ENCODE data around the gene INSIG1.

The INSIG1 gene

GRCh38 chr7:155338632-155339320, 41.1 kb downstream of the INSIG1 start:
- Histone ChIP-seq H3K4me1 (ENCODE audit: insufficient read depth, low read length) (peaks cover 52% of the 10 kb centered on the region), H3K36me3 (ENCODE audit: insufficient read depth, low read length) (no peaks in the 10 kb centered on the region), H4K20me1 (ENCODE audit: insufficient read depth, low read length) (peaks cover 7% of the 10 kb centered on the region; the same call in 1 of the 2 replicates), H3K27me3 (ENCODE audit: insufficient read depth, low read length, poor library complexity) (no peaks in the 10 kb centered on the region), H3K79me2 (ENCODE audit: insufficient read depth, low read length) (no peaks in the 10 kb centered on the region), H3K9me3 (ENCODE audit: insufficient read depth, low read length, severe bottlenecking) (peaks cover 5% of the 10 kb centered on the region), H3K4me2 (ENCODE audit: insufficient read depth, low read length) (peak overlapping the region; percentile 65), H2AFZ (ENCODE audit: low read depth, low read length) (peak overlapping the region; percentile 45), H3K9ac (ENCODE audit: low read depth, low read length) (peak overlapping the region; percentile 43), H3K27ac (ENCODE audit: low read length) (peak overlapping the region; percentile 90), H3K4me3 (ENCODE audit: low read depth in 1 of 2, low read length in 2 of 2) (peak overlapping the region in 1 of 2 experiments; percentile 23; a peak in 2 of 4 replicates)
- TF ChIP-seq EZH2 (IDR thresholded peaks at IDR 0.05; ENCODE audit: borderline replicate concordance, low read depth, low read length, severe bottlenecking) (no peak), CTCF (IDR thresholded peaks at IDR 0.05; ENCODE audit: borderline replicate concordance, extremely low read depth, low read length, poor library complexity, severe bottlenecking) (peak; percentile 41)
- DNase-seq (peak; percentile 87), ATAC-seq (ENCODE audit: insufficient read depth, low read depth) (peak; percentile 88)

GRCh38 chr7:155339474-155339873, 41.8 kb downstream of the INSIG1 start:
- H3K4me2 ChIP-seq (ENCODE audit: insufficient read depth, low read length), result peak overlapping the region; percentile 65
- no peak for TF ChIP-seq EZH2 (IDR thresholded peaks at IDR 0.05; ENCODE audit: borderline replicate concordance, low read depth, low read length, severe bottlenecking)
- TF ChIP-seq CTCF (IDR thresholded peaks at IDR 0.05; ENCODE audit: borderline replicate concordance, extremely low read depth, low read length, poor library complexity, severe bottlenecking), result no peak
- peaks cover 49% of the 10 kb centered on the region for H3K4me1 ChIP-seq (ENCODE audit: insufficient read depth, low read length)
- no peaks in the 10 kb centered on the region for H3K36me3 ChIP-seq (ENCODE audit: insufficient read depth, low read length)
- ATAC-seq (ENCODE audit: insufficient read depth, low read depth) (peak; percentile 41), DNase-seq (no peak)
- H3K27ac ChIP-seq (ENCODE audit: low read length), result peak overlapping the region; percentile 90
- H4K20me1 ChIP-seq (ENCODE audit: insufficient read depth, low read length), result peaks cover 4% of the 10 kb centered on the region; the same call in 1 of the 2 replicates
- H3K9ac ChIP-seq (ENCODE audit: low read depth, low read length), result peak overlapping the region; percentile 43
- H3K79me2 ChIP-seq (ENCODE audit: insufficient read depth, low read length), result no peaks in the 10 kb centered on the region
- H3K9me3 ChIP-seq (ENCODE audit: insufficient read depth, low read length, severe bottlenecking), result peaks cover 5% of the 10 kb centered on the region
- H3K4me3 ChIP-seq (ENCODE audit: low read depth in 1 of 2, low read length in 2 of 2), result peak overlapping the region in 1 of 2 experiments; percentile 23; a peak in 1 of 4 replicates
- no peaks in the 10 kb centered on the region for H3K27me3 ChIP-seq (ENCODE audit: insufficient read depth, low read length, poor library complexity)
- H2AFZ ChIP-seq (ENCODE audit: low read depth, low read length), result no peak overlapping the region

GRCh38 chr7:155340071-155340531, 42.4 kb downstream of the INSIG1 start:
- H3K9me3 ChIP-seq (ENCODE audit: insufficient read depth, low read length, severe bottlenecking), result peaks cover 5% of the 10 kb centered on the region
- DNase-seq (no peak), ATAC-seq (ENCODE audit: insufficient read depth, low read depth) (no peak)
- no peaks in the 10 kb centered on the region for H3K36me3 ChIP-seq (ENCODE audit: insufficient read depth, low read length)
- peaks cover 49% of the 10 kb centered on the region for H3K4me1 ChIP-seq (ENCODE audit: insufficient read depth, low read length)
- H3K4me2 ChIP-seq (ENCODE audit: insufficient read depth, low read length), result peak overlapping the region; percentile 65
- no peak for TF ChIP-seq EZH2 (IDR thresholded peaks at IDR 0.05; ENCODE audit: borderline replicate concordance, low read depth, low read length, severe bottlenecking)
- no peak for TF ChIP-seq CTCF (IDR thresholded peaks at IDR 0.05; ENCODE audit: borderline replicate concordance, extremely low read depth, low read length, poor library complexity, severe bottlenecking)
- no peak overlapping the region for H2AFZ ChIP-seq (ENCODE audit: low read depth, low read length)
- no peaks in the 10 kb centered on the region for H3K79me2 ChIP-seq (ENCODE audit: insufficient read depth, low read length)
- peaks cover 4% of the 10 kb centered on the region; the same call in 1 of the 2 replicates for H4K20me1 ChIP-seq (ENCODE audit: insufficient read depth, low read length)
- peak overlapping the region; percentile 43 for H3K9ac ChIP-seq (ENCODE audit: low read depth, low read length)
- H3K27ac ChIP-seq (ENCODE audit: low read length), result peak overlapping the region; percentile 90
- H3K27me3 ChIP-seq (ENCODE audit: insufficient read depth, low read length, poor library complexity), result no peaks in the 10 kb centered on the region
- H3K4me3 ChIP-seq (ENCODE audit: low read depth in 1 of 2, low read length in 2 of 2), result no peak overlapping the region; a peak in 1 of 4 replicates

Data from DND-41 (cell line).